Colonic mucosa (tissue), 4 donors: Measurements from ENCODE around the gene SCYL3. TPM values are rescaled to one million over a fixed set of nuclear protein-coding genes. Genes with fewer than 3 reads are reported as not detected.

Source experiments
- DNase-seq: peaks from one replicate; pipeline ENCODE4 v3.0.0-alpha.2; 2020
- H3K27ac ChIP-seq: fragments of 200-600 bp; one replicate; pipeline ENCODE4 v1.8.0; 2021
- H3K27me3 ChIP-seq: fragments of 200-600 bp; one replicate; pipeline ENCODE4 v1.8.0; 2021
- H3K36me3 ChIP-seq: fragments of 200-600 bp; one replicate; pipeline ENCODE4 v1.8.0; 2021
- H3K4me1 ChIP-seq: fragments of 200-600 bp; one replicate; pipeline ENCODE4 v1.8.0; 2021; ENCODE audit warnings: mild to moderate bottlenecking
- H3K4me3 ChIP-seq: fragments of 200-600 bp; one replicate; pipeline ENCODE4 v1.8.0; 2021
- H3K9ac ChIP-seq, 2 donors: one replicate each; pipeline ENCODE4 v1.7.0; 2013; ENCODE audit warnings: control low read depth in 2 of 2, low read depth in 2 of 2, low read length in 2 of 2
- H3K9me3 ChIP-seq: fragments of 200-600 bp; one replicate; pipeline ENCODE4 v1.8.0; 2021
- intact Hi-C: fragments of 100-400 bp; cut with DNase I; formaldehyde crosslinking; loops from one replicate; pipeline ENCODE4 v1.14.1; 2022
- total RNA-seq, 2 donors: library from RNA; stranded (reverse); fragmentation: NEBNext Ultra II Directional in 1 of 2; extraction: Animal tissue kit (Norgen Biotek cat#: 25700) in 1 of 2; gene quantifications; one replicate each; pipeline ENCODE4 v1.2.1, GENCODE V29; 2021
- TF ChIP-seq, protein P1 (sequence below): fragments of 200-600 bp; IDR thresholded peaks from one replicate; pipeline ENCODE4 v1.8.0; 2022; ENCODE audit warnings: antibody characterized with exemption, mild to moderate bottlenecking
- donor health status: healthy.
- donor health status: DM: no; HTN: no; CAD: no.
- donor health status: DM: no; HTN: no; CAD: no.

The SCYL3 gene
- total RNA-seq, 2 donors from 2014 or later: 11.6 to 15.8 TPM

DNA sequence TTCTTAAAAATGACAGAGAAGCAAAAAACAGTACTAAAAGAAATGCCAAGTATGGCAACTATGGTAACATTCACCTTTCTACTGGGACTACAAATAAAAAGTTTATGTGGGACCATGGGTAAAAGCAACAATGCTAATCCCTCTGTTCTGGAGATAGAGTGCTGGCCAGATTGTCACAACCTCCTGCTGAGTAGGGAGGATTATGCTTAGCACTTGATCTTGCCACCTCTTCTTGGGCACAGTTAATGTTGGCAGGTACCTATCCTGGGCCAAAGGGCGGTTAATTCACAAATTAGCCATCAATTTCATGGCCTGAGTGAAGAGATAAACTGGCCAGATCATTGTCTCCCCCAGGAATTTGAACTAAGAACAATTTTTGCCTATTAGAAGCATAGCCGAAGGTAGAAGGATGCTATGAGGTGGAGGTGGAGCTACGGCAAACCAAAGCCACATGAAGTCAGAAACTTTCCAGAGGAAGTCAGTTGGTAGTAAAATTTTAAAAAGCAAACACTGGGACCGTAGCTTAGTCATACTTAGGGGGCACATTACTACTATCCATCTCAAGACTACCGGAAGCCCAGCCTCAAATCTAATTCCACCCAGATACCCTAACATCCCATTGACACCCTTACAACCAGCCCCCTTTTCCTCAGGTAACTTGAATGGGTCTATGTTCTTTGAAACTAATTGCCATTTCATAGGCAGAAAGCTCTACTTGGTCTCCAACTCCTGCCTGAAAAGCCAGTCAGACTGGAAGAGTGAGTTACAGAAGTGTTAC lies 2.7 kb downstream of the SCYL3 start:
- Histone ChIP-seq H3K4me1 (no peaks in the 10 kb centered on the region), H3K4me3 (no peak overlapping the region), H3K9ac (peak overlapping the region in 1 of 2 donors; percentile 21), H3K27ac (peak overlapping the region; percentile 94), H3K36me3 (peaks cover 6% of the 10 kb centered on the region), H3K9me3 (no peaks in the 10 kb centered on the region), H3K27me3 (no peaks in the 10 kb centered on the region)
- peak; percentile 75 for DNase-seq
- intact Hi-C loops: no loop called here
- TF ChIP-seq, protein P1, sequence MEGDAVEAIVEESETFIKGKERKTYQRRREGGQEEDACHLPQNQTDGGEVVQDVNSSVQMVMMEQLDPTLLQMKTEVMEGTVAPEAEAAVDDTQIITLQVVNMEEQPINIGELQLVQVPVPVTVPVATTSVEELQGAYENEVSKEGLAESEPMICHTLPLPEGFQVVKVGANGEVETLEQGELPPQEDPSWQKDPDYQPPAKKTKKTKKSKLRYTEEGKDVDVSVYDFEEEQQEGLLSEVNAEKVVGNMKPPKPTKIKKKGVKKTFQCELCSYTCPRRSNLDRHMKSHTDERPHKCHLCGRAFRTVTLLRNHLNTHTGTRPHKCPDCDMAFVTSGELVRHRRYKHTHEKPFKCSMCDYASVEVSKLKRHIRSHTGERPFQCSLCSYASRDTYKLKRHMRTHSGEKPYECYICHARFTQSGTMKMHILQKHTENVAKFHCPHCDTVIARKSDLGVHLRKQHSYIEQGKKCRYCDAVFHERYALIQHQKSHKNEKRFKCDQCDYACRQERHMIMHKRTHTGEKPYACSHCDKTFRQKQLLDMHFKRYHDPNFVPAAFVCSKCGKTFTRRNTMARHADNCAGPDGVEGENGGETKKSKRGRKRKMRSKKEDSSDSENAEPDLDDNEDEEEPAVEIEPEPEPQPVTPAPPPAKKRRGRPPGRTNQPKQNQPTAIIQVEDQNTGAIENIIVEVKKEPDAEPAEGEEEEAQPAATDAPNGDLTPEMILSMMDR: no peak

DNA sequence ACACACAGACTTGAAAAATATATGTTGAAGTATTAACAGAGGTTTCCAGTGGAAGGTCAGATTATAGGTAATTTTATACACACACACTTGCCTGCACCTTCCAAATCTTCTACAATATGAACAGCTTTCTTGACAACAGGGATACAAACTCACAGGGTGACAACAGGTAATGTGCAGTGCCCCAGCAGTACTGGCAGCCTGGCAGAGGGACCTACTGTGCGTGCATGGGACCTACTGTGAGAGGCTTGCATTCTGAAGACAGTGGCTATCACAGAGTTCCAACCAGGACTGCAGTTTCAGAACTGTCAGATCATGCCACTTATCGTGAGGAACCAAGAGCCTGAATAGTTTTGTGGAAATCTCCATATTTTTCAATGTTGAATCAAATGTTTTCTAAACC lies 3.8 kb downstream of the SCYL3 start:
- intact Hi-C loops: no loop called here
- Histone ChIP-seq H3K27me3 (no peaks in the 10 kb centered on the region), H3K4me3 (no peak overlapping the region), H3K9me3 (no peaks in the 10 kb centered on the region), H3K9ac (no peak overlapping the region), H3K27ac (no peak overlapping the region), H3K4me1 (no peaks in the 10 kb centered on the region), H3K36me3 (peaks cover 6% of the 10 kb centered on the region)
- TF ChIP-seq, protein P1: no peak
- DNase-seq: no peak

DNA sequence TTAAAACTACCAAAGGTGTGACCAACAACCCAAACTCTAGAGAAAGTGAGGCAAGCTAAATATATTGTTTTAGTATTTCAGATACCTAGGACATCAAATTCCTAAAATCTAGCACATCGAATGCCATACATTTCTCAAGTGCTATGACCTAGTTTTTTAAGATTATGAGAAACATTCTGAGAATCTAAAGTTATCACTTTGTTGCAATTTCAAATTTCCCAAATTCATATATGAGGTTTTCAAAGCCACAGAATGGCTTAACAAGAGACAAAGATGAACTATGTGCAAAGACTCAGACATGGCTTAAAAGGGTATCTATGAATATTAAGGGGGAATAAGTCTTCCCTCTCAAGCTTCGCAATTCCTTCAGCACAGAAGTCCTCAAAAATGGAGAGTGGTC lies 6.8 kb downstream of the SCYL3 start:
- no peaks in the 10 kb centered on the region for H3K27me3 ChIP-seq
- peaks cover 6% of the 10 kb centered on the region for H3K36me3 ChIP-seq
- H3K27ac ChIP-seq: no peak overlapping the region
- H3K9me3 ChIP-seq: no peaks in the 10 kb centered on the region
- TF ChIP-seq, protein P1: no peak
- intact Hi-C loops: no loop called here
- H3K4me3 ChIP-seq: no peak overlapping the region
- no peak overlapping the region for H3K9ac ChIP-seq
- no peaks in the 10 kb centered on the region for H3K4me1 ChIP-seq
- DNase-seq: no peak

DNA sequence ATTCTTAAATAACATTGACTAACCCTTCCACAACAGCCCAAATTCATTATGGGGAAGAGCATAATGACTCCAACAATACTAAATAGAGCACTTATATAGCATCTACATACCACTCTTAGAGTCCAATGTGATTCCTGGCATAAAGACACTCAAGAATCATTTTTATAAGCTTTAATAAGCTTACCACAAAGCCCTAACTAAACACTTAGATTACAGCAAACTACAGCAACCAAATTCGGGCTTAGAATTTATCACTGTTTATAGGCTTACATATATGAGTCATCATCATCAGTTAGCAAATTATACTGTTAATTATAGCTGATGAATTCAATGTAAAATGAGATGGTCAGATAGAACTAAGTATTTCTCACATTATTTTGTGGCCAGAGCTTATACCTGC lies 7.3 kb downstream of the SCYL3 start:
- TF ChIP-seq, protein P1: no peak
- no peaks in the 10 kb centered on the region for H3K4me1 ChIP-seq
- H3K9ac ChIP-seq: no peak overlapping the region
- no peak for DNase-seq
- H3K27ac ChIP-seq: no peak overlapping the region
- peaks cover 6% of the 10 kb centered on the region for H3K36me3 ChIP-seq
- H3K27me3 ChIP-seq: no peaks in the 10 kb centered on the region
- H3K9me3 ChIP-seq: no peaks in the 10 kb centered on the region
- no peak overlapping the region for H3K4me3 ChIP-seq
- intact Hi-C loops: no loop called here

DNA sequence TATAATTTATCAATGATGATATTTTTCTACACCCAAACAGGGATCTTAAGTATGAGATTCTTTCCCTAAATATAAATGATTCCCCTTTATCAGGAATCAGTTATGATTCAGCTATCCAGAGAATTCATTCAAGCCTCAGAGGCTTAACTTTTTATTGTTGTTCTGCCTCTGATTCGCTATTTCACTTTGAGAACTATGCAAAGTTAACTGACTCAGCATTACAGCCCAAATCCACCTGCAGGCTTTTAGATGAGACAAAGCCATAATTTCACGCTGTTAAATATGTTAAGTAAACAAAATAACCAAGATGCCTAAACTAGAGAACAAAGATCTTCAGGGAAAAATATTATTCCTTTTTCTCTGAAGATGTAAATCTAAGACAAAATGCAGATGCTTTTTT lies 8.5 kb downstream of the SCYL3 start:
- Histone ChIP-seq H3K27me3 (no peaks in the 10 kb centered on the region), H3K36me3 (peaks cover 6% of the 10 kb centered on the region), H3K4me3 (no peak overlapping the region), H3K9ac (no peak overlapping the region), H3K9me3 (no peaks in the 10 kb centered on the region), H3K27ac (no peak overlapping the region), H3K4me1 (no peaks in the 10 kb centered on the region)
- TF ChIP-seq, protein P1: no peak
- intact Hi-C loops: no loop called here
- DNase-seq: no peak
